ENCODE measurements around the gene RPS19.
"Not testable (repeated sequence)": the region's sequence is repeated elsewhere in the genome, so short reads cannot be mapped to it uniquely, and the experiment has no call there.

Gene RPS19

GRCh38 chr19:41860419-41861115 is 512 bp downstream of the RPS19 start:
- DNase-seq, result peak; percentile 47

- no peak for DNase-seq
Measured at GRCh38 chr19:41861116-41861768, 1.2 kb downstream of the RPS19 start.

DNA sequence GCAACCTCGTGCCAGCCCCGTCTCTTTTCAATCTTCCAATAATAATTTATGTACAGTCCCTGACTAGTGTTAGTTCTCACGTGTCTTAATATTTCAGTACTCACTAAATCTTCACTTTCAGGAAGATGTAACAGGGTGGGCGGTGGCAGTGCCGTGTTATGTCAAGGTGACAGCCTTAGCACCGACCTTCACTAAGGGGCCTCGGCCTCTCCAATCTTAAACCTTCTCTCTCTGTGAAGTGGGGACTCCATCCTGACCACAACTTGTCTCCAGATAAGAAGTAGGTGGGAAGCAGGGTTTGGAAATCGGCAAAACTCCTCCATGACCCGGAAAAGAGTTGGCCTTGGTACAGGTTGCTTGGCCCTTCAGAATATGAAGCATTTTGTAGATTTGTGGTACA is 1.8 kb downstream of the RPS19 start:
- no peak for DNase-seq

DNA sequence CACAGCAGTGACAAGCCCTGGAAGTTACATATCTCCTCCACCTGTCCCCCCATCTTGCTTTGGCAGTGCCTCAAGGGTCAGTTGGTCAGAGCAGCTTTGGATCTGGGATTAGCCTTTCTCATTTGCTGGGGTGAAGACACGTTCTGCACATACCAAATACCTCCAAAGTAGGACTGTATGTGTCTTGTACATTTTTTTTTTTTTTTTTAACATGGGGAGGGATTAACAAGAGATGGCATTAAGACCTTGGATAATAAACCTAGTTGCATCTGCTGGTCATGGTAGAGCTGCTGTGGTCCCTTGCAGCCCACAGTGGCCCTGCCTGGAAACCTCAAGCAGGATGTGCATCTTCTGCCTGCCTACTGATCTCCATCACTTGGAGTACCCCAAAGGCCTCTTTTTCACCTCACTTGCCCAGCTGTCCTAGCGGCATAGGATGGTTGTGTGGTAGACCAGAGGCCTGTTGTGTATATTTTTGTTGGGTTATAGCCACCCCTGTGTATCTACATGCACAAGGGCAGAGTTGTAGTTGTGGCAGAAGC is 2.5 kb downstream of the RPS19 start:
- DNase-seq, result no peak

DNA sequence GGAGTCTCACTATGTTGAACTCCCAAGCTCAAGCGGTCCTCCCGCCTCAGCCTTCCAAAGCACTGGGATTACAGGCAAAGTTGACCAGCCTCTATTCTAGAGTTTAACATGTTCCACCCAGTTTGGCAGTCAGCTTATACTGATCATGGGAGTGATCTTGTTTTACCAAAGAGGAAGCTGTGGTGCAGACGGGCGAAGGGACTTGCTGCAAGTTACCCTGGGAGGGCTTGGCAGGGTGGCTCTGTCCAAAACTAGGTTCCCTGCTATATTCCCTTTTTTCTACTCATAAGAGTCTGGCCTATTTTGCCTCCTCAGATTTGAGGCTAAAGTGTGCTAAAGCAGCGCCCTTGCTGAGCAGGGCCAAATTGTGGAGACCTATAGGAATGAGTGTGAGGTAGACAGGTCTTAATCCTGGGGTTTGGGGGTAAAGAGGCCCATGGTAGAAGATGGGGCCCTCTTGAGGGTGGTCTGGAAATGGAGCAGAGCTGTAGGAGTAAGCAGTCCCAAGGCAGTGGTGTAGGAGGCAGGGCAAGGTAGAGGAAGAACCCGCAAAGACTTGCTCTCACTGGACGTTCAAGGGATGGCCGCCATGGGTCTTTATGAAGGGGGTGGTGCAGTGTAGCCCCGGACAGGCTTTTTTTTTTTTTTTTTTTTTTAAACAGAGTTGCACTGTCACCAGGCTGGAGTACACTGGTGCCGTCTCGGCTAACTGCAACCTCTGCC is 3.3 kb downstream of the RPS19 start:
- no peak for DNase-seq

- DNase-seq, result no peak
Measured at GRCh38 chr19:41864374-41864773, 4.3 kb downstream of the RPS19 start.

- DNase-seq, result no peak
Measured at GRCh38 chr19:41866284-41866683, 6.2 kb downstream of the RPS19 start.

- no peak for DNase-seq
Measured at GRCh38 chr19:41868120-41868988, 8.3 kb downstream of the RPS19 start.

GRCh38 chr19:41868989-41869300 is 8.9 kb downstream of the RPS19 start:
- DNase-seq, result no peak

GRCh38 chr19:41869374-41869955 is 9.4 kb downstream of the RPS19 start:
- DNase-seq, result no peak

DNA sequence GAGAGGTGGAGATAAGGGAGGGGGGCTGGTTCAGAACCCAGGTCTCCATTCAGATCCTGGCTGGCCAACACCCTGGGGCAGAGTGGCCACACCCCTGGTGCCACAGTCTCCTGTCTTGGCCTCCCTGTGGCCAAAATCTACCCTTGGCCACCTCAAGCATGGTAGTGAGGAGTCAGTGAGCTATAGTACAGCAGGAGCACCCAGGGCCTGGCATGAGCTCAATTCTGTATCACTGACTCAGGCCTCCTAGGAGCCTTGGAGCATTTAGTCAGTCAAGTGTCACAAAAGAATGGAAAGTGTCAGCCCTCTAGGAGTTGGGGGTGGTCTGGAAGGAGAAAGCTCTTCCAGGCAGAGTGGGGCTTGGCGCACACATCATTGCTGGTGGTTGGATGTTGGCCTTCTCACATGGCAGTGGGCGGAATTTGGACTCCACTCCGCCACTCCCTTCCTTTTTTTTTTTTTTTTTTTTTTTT is 10.4 kb downstream of the RPS19 start:
- peak; percentile 31 for DNase-seq

GRCh38 chr19:41871573-41872383 is 11.7 kb downstream of the RPS19 start:
- peak; percentile 23 for DNase-seq

DNA sequence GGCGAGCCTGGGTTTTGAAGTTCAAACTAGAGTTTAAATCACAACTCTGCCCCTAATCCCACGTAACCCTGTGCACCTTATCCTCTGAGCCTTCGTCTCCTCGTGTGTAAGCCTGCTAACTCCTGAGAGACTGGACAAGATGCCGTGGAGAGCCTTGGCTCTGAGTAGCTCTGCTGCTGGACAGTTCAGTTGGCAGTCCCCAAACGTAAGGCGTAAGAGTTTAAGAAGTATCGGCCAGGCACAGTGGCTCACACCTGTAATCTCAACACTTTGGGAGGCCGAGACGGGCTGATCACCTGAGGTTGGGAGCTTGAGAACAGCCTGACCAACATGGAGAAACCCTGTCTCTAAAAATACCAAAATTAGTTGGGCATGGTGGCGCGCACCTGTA is 12.3 kb downstream of the RPS19 start:
- DNase-seq, result no peak

- DNase-seq, result peak; percentile 67
Measured at GRCh38 chr19:41872775-41873647, 13.0 kb downstream of the RPS19 start.

DNA sequence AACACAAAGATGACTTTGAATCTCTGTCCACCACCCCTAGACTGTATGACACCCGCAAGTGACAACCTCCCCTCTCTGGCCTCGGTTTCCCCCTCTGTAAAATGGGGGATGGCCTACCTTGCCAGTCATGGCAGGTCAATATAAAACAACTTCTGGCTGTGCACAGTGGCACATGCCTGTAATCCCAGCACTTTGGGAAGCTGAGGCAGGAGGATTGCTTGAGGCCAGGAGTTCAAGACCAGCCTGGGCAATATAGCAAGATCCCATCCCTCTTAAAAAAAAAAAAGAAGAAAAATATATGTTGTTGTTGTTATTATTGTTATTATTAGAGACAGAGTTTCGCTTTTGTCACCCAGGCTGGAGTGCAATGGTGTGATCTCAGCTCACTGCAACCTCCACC is 15.9 kb downstream of the RPS19 start:
- not testable (repeated sequence) for DNase-seq

DNA sequence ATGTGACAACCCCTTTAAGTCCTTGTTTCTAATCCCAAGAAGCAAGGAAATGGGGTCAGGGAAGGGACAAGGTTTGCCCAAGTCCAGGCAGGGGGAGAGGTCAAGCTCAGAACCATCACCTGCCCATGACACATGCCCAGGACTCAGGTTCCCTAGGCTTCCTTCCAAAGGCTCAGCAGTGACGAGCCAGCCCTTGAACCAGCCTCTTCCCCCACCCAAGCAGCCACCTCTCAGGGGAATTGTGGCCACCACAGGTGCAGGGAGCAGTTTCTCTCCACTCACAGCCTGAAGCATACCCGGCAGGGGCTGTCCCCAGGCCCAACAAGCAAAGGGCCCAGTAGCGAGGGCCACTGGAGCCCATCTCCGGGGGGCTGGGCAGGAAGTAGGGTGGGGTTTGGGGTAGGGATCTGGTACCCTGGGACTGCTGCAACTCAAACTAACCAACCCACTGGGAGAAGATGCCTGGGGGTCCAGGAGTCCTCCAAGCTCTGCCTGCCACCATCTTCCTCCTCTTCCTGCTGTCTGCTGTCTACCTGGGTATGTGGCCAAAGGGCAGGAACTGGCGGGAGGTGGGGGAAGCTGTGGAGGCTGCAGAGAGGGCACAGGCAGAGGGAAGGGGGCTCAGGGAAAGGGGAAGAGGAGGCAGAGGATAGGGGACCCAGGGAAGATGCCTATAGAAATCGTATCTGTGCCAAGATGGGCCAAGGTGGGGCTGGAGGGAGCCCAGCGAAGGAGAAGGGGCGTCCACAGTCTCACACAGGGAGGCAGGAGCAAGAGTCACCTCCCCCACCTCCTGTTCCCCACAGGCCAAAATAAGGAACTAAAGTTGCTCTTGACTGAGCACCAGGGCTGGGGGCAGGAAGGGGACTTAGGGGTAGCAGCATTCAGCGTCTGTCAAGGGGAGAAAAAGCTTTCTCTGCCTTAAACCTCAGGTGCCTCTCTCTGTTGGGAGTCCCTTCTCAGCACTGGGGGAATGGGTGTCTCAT is 17.1 kb downstream of the RPS19 start, which contains the start of gene CD79A:
CD79A (plus strand) TSS at position 433 of the 986 bp plus-strand sequence; CDS start at position 459, 26 bp downstream.
- no peak for DNase-seq

DNA sequence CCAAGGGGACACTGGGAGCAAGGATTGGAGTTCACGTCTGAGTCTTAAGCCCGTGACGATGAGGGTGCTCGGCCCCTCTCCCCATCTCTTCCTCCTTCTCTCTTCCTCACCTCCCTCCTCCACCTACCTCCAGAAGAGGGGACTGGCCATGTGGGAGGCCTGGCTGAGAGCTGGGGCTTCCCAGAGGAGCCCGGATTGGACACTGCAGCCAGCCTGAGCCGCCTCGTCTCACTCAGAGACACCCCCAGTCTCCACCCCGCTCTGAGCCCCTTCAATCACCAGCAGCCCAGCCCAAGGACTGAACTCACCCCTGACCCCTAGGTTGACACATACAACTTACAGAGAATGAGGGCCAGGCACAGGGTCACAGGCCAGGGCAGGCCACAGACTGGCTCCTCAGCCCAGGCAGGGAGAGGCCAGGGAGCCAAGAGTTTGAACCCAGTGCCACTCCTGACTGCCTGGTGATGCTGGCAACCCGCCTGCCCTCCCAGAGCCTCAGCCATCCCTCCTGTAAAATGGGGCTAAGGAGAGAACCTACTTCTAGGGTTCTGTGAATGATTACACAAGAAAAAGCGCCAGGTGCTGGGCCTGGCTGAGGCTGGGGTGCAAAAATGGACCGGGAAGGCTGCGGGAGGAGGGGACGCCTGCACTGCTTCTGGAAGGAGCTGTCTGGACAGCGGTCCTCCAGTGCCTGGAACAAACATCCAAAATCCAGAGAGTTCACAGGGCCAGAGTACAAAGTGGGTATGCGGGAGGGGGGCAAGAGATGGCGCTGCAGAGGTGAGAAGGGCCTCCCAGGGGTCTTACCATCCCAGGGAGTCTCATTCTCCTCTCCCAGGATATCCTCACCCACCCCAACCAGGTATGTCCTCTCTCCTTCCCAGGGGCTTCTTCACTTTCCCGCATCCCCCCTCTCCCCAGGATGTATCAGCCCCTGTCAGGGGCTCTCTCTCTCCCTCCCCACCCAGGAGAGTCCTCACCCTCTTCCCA is 18.2 kb downstream of the RPS19 start:
- DNase-seq, result no peak

DNA sequence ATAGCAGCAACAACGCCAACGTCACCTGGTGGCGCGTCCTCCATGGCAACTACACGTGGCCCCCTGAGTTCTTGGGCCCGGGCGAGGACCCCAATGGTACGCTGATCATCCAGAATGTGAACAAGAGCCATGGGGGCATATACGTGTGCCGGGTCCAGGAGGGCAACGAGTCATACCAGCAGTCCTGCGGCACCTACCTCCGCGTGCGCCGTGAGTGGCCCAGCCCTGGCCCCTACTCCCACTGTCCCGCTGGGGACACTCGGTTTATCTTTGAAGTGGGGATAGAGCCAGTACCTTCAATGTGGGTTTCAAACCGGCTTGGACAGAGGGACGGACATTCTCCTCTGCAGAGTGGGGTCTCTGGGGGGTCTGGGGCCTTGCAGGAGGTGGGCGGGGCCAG is 19.0 kb downstream of the RPS19 start:
- no peak for DNase-seq

All from right hindlimb (tissue), 1 donor.